ENCODE measurements around the gene PRR12. TPM values are rescaled to one million over a fixed set of nuclear protein-coding genes. Genes with fewer than 3 reads are reported as not detected.
"Not testable (repeated sequence)": the region's sequence is repeated elsewhere in the genome, so short reads cannot be mapped to it uniquely, and the experiment has no call there.

The PRR12 gene
- total RNA-seq, 6 donors from 2014 or later: 12.6 to 51.9 (median 33.7) TPM

DNA sequence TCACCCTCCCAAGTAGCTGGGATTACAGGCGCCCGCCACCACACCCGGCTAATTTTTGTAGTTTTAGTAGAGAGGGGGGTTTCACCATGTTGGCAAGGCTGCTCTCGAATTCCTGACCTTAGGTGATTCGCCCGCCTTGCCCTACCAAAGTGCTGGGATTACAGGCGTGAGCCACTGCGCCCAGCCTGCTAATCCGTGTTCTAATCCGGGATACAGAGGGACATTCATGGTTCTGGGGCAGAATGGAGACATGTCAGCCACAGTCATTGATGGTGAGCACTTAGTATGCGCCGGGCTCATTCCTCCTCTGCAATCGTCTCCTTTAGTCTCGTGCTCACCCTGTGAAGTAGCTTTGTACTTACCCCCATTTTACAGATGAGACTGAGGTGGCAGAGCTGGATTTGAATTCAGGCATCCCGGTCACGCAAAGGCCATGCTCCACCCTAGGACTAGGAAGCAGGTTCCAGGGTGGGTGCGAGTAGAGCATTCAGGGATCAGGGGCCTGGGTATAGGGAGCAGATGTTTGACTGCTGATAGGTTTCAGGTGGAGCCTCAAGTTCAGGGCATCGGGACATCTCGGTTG is 40.7 kb downstream of the PRR12 start:
- WGBS, 2 donors: 87 to 91% methylated on average over 17 to 19 of the region's 19 CpGs
- Histone ChIP-seq H3K27ac (peak overlapping the region; percentile 22 to 95 (median 38)), H3K36me3 (peaks cover 0 to 29% (median 8%) of the 10 kb centered on the region in 4 donors), H3K4me3 (no peak overlapping the region), H3K27me3 (no peaks in the 10 kb centered on the region), H3K9me3 (no peaks in the 10 kb centered on the region), H3K4me1 (peaks cover 25 to 52% (median 45%) of the 10 kb centered on the region in 4 donors)
- no peak for DNase-seq
- no peak for TF ChIP-seq EP300 (IDR thresholded peaks at IDR 0.05)
- no peak for TF ChIP-seq POLR2A (IDR thresholded peaks at IDR 0.05)
- no peak for TF ChIP-seq CTCF (IDR thresholded peaks at IDR 0.05)
- TF ChIP-seq POLR2AphosphoS5 (IDR thresholded peaks at IDR 0.05): no peak
- no peak for ATAC-seq (ENCODE audit: low FRiP score in 2 of 2)

GRCh38 chr19:49632576-49632975 is 41.6 kb downstream of the PRR12 start:
- Histone ChIP-seq H3K4me1 (peaks cover 32 to 61% (median 50%) of the 10 kb centered on the region in 4 donors), H3K27me3 (no peaks in the 10 kb centered on the region), H3K27ac (peak overlapping the region in 2 of 4 donors; percentile 95 to 100), H3K36me3 (peaks cover 0 to 22% (median 5%) of the 10 kb centered on the region in 4 donors), H3K4me3 (no peak overlapping the region), H3K9me3 (no peaks in the 10 kb centered on the region)
- DNase-seq (no peak), ATAC-seq (ENCODE audit: low FRiP score in 2 of 2) (no peak)
- no peak for TF ChIP-seq POLR2AphosphoS5 (IDR thresholded peaks at IDR 0.05)
- TF ChIP-seq EP300 (IDR thresholded peaks at IDR 0.05): no peak
- TF ChIP-seq POLR2A (IDR thresholded peaks at IDR 0.05): no peak
- no peak for TF ChIP-seq CTCF (IDR thresholded peaks at IDR 0.05)
- WGBS, 2 donors: 88 to 94% methylated on average over 5 of the region's 5 CpGs

- not testable (repeated sequence) for H3K4me3 ChIP-seq; DNase-seq; H3K27me3 ChIP-seq; H3K9me3 ChIP-seq; ATAC-seq (ENCODE audit: low FRiP score in 2 of 2)
- Histone ChIP-seq H3K27ac (peak overlapping the region in 2 of 4 donors; percentile 95 to 100), H3K4me1 (peaks cover 39 to 68% (median 56%) of the 10 kb centered on the region in 4 donors), H3K36me3 (peaks cover 0 to 21% (median 5%) of the 10 kb centered on the region in 4 donors)
- WGBS, 2 donors: 61 to 86% methylated on average over 6 to 9 of the region's 9 CpGs
Measured at GRCh38 chr19:49633273-49633672, 42.3 kb downstream of the PRR12 start.

- WGBS, 2 donors: 40 to 54% methylated on average over 19 to 24 of the region's 24 CpGs
- DNase-seq (peak in 1 of 2 donors; percentile 33), ATAC-seq (ENCODE audit: low FRiP score in 2 of 2) (no peak)
- Histone ChIP-seq H3K4me1 (peaks cover 51 to 81% (median 60%) of the 10 kb centered on the region in 4 donors), H3K27me3 (no peaks in the 10 kb centered on the region), H3K27ac (peak overlapping the region; percentile 55 to 100 (median 77)), H3K9me3 (no peaks in the 10 kb centered on the region), H3K36me3 (peaks cover 0 to 21% (median 5%) of the 10 kb centered on the region in 4 donors), H3K4me3 (no peak overlapping the region)
- TF ChIP-seq EP300 (IDR thresholded peaks at IDR 0.05) (no peak), POLR2AphosphoS5 (IDR thresholded peaks at IDR 0.05) (peak in 1 of 2 donors; percentile 8), CTCF (IDR thresholded peaks at IDR 0.05) (peak in 2 of 6 experiments; percentile 9 to 20)
Measured at GRCh38 chr19:49635530-49636232, 44.7 kb downstream of the PRR12 start.

GRCh38 chr19:49636233-49636932 is 45.4 kb downstream of the PRR12 start:
- H3K4me3 ChIP-seq: no peak overlapping the region
- ATAC-seq (ENCODE audit: low FRiP score in 2 of 2) (no peak), DNase-seq (peak in 1 of 2 donors; percentile 67)
- 79 to 85% methylated on average over 18 to 26 of the region's 30 CpGs for WGBS, 2 donors
- no peaks in the 10 kb centered on the region for H3K9me3 ChIP-seq
- H3K4me1 ChIP-seq: peaks cover 53 to 83% (median 56%) of the 10 kb centered on the region in 4 donors
- H3K36me3 ChIP-seq: peaks cover 0 to 21% (median 5%) of the 10 kb centered on the region in 4 donors
- TF ChIP-seq POLR2A (IDR thresholded peaks at IDR 0.05): no peak
- TF ChIP-seq POLR2AphosphoS5 (IDR thresholded peaks at IDR 0.05): no peak
- TF ChIP-seq CTCF (IDR thresholded peaks at IDR 0.05): no peak
- TF ChIP-seq EP300 (IDR thresholded peaks at IDR 0.05): no peak
- H3K27me3 ChIP-seq: no peaks in the 10 kb centered on the region
- H3K27ac ChIP-seq: peak overlapping the region; percentile 35 to 100 (median 75)

Data from upper lobe of left lung (tissue), 6 donors.